Psoas muscle (tissue), 8 donors: ENCODE measurements around the gene CNNM3. TPM values are rescaled to one million over a fixed set of nuclear protein-coding genes. Genes with fewer than 3 reads are reported as not detected.
A peak's percentile ranks its signal among the peaks of the same experiment; 100 is the strongest.

Experiments used
- ATAC-seq, 4 donors: fragments of 200-7000 bp; cut with Tn5 transposase; one replicate each; pipeline ENCODE4 v1.9.1; 2020; ENCODE audit warnings: moderate library complexity in 3 of 4, mild to moderate bottlenecking in 2 of 4
- DNase-seq, 2 donors: peaks; one replicate each; pipeline ENCODE4 v3.0.0-alpha.2; 2020
- H3K27ac ChIP-seq: fragments of 200-600 bp; one replicate; pipeline ENCODE4 v1.8.0; 2022
- H3K27me3 ChIP-seq, 3 donors: fragments of 200-600 bp in 1 of 3; one replicate each; pipeline versions ENCODE4 v1.6.1 to v1.8.0; 2013 to 2022; ENCODE audit warnings: low read length in 2 of 3, mild to moderate bottlenecking in 2 of 3, moderate library complexity in 1 of 3; ENCODE audit not compliant: insufficient read depth in 3 of 3
- H3K36me3 ChIP-seq, 2 donors: fragments of 200-600 bp in 1 of 2; one replicate each; pipeline versions ENCODE4 v1.6.1 to v1.8.0; 2013 to 2022; ENCODE audit warnings: low read depth in 1 of 2, mild to moderate bottlenecking in 1 of 2, moderate library complexity in 1 of 2; ENCODE audit not compliant: insufficient read depth in 1 of 2
- H3K4me1 ChIP-seq: fragments of 200-600 bp; one replicate; pipeline ENCODE4 v1.8.0; 2022
- H3K4me3 ChIP-seq: fragments of 200-600 bp; one replicate; pipeline ENCODE4 v1.8.0; 2022; ENCODE audit warnings: mild to moderate bottlenecking
- H3K9me3 ChIP-seq: fragments of 200-600 bp; one replicate; pipeline ENCODE4 v1.8.0; 2022
- CTCF ChIP-seq: fragments of 200-600 bp; IDR thresholded peaks from one replicate; pipeline ENCODE4 v1.8.0; 2022; ENCODE audit warnings: antibody characterized with exemption
- WGBS, 3 donors: extraction: QIAGEN DNeasy Blood & Tissue Kit; methylation state at CpG; one replicate each; pipeline versions ENCODE4 v1.1.6 to v1.1.7; 2013; 5-methylcytosine and 5-hydroxymethylcytosine counted together
- intact Hi-C, 2 donors: fragments of 100-400 bp; cut with DNase I; formaldehyde crosslinking; loops; one replicate each; pipeline versions ENCODE4 v1.11.0 to v1.14.2; 2022
- polyA plus RNA-seq, 3 donors: library from polyadenylated mRNA; stranded (reverse); fragments of 200-250 nt; gene quantifications; one replicate each; pipeline ENCODE4 v1.2.3, GENCODE V29; 2013
- total RNA-seq, 4 donors: library from RNA; stranded (reverse); fragmentation: NEBNext Ultra II Directional in 2 of 4; extraction: Animal tissue kit (Norgen Biotek cat#: 25700) in 2 of 4; gene quantifications; one replicate each; pipeline versions ENCODE4 v1.2.1 to v1.2.4, GENCODE V29; 2021 to 2023
- donor health status: healthy with polysubstance abuse.
- donor health status: DM: no; HTN: no; CAD: no; lungs with moderate emphysema.
- donor health status: Bipolar disorder and iron deficiency.
- donor health status: healthy.
- donor health status: DM: yes; HTN: yes; CAD: no.
- donor health status: DM: no; HTN: no; CAD: no.
- donor health status: DM: no; HTN: no; CAD: no.
- donor health status: DM: yes; HTN: yes; CAD: no.

CNNM3 gene
- total and polyA plus RNA-seq, 7 donors = 4.2 to 12.6 (median 7.7) TPM

DNA sequence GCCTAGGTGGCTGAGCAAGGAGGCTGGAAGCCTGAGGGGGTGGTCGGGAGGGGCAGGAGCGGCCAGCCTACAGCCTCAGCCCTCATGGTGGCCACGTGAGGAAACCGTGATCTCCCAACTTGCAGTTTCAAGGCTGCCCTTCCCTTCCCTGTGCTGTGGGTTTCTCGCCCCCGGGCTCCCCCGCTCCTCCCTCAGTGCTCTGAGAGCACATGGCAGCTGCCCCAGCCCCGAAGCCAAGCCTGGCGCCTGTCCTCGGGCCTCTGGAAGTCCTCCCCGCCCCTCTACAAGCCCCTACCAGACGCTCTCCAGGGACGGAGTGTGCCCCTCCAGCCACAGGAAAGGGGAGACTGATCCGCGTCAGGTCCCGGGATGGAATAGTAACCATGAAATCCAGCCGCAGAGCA lies 28.3 kb downstream of the CNNM3 start:
- Histone ChIP-seq H3K27me3 (no peaks in the 10 kb centered on the region), H3K4me3 (peak overlapping the region; percentile 71), H3K36me3 (peaks cover 0 to 59% of the 10 kb centered on the region in 2 donors), H3K4me1 (peaks cover 33% of the 10 kb centered on the region), H3K9me3 (no peaks in the 10 kb centered on the region), H3K27ac (peak overlapping the region; percentile 97)
- intact Hi-C loops = no loop called here
- WGBS, 3 donors = 29 to 35% (median 33%) methylated on average over 14 to 17 of the region's 17 CpGs
- ATAC-seq (peak; percentile 13 to 39 (median 22)), DNase-seq (no peak)
- no peak for TF ChIP-seq CTCF

GRCh38 chr2:96846825-96847224 lies 30.8 kb downstream of the CNNM3 start:
- WGBS, 3 donors = 91 to 95% (median 94%) methylated on average over 5 of the region's 5 CpGs
- DNase-seq (no peak), ATAC-seq (no peak)
- no peak for TF ChIP-seq CTCF
- intact Hi-C loops = no loop called here
- no peak overlapping the region for H3K4me3 ChIP-seq
- peaks cover 14% of the 10 kb centered on the region for H3K4me1 ChIP-seq
- no peaks in the 10 kb centered on the region for H3K9me3 ChIP-seq
- H3K36me3 ChIP-seq = peaks cover 0 to 58% of the 10 kb centered on the region in 2 donors
- no peak overlapping the region for H3K27ac ChIP-seq
- H3K27me3 ChIP-seq = no peaks in the 10 kb centered on the region

GRCh38 chr2:96847586-96847985 lies 31.5 kb downstream of the CNNM3 start:
- DNase-seq (no peak), ATAC-seq (no peak)
- intact Hi-C loops = no loop called here
- peaks cover 2 to 62% of the 10 kb centered on the region in 2 donors for H3K36me3 ChIP-seq
- no peak overlapping the region for H3K27ac ChIP-seq
- peaks cover 14% of the 10 kb centered on the region for H3K4me1 ChIP-seq
- H3K27me3 ChIP-seq = no peaks in the 10 kb centered on the region
- H3K4me3 ChIP-seq = no peak overlapping the region
- H3K9me3 ChIP-seq = no peaks in the 10 kb centered on the region
- 69 to 79% (median 72%) methylated on average over 10 of the region's 10 CpGs for WGBS, 3 donors
- TF ChIP-seq CTCF = no peak

DNA sequence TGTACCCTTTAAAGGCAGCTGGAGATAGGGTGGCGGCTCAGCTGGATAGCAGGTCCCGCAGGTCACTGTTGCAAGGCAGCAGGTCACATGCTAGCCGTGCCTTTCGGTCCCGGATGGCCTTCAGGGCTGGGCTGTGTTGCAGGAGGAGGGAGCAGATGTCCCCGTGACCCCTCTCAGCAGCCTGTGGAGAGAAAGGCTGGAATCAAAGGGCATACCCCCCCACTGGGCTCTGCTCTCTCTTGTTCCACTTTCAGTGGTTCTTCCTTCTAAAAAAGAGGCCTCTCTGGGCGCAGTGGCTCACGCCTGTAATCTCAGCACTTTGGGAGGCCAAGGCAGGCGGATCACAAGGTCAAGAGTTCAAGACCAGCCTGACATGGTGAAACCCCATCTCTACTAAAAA lies 32.2 kb downstream of the CNNM3 start:
- intact Hi-C loops = no loop called here
- no peak for TF ChIP-seq CTCF
- H3K4me3 ChIP-seq = no peak overlapping the region
- H3K9me3 ChIP-seq = no peaks in the 10 kb centered on the region
- peaks cover 14% of the 10 kb centered on the region for H3K4me1 ChIP-seq
- peaks cover 3 to 69% of the 10 kb centered on the region in 2 donors for H3K36me3 ChIP-seq
- DNase-seq = no peak
- 76 to 78% (median 76%) methylated on average over 9 of the region's 9 CpGs for WGBS, 3 donors
- H3K27ac ChIP-seq = peak overlapping the region; percentile 33
- no peaks in the 10 kb centered on the region for H3K27me3 ChIP-seq
- no peak for ATAC-seq

GRCh38 chr2:96852667-96853066 lies 36.6 kb downstream of the CNNM3 start:
- Histone ChIP-seq H3K36me3 (peaks cover 3 to 67% of the 10 kb centered on the region in 2 donors), H3K27me3 (no peaks in the 10 kb centered on the region), H3K27ac (no peak overlapping the region), H3K9me3 (no peaks in the 10 kb centered on the region), H3K4me1 (peaks cover 8% of the 10 kb centered on the region), H3K4me3 (no peak overlapping the region)
- no peak for ATAC-seq
- TF ChIP-seq CTCF = no peak
- intact Hi-C loops = no loop called here
- DNase-seq = peak in 1 of 2 donors; percentile 10
- WGBS, 3 donors = 96% methylated on average over 6 of the region's 6 CpGs
